Stimulated activated CD8-positive, alpha-beta memory T cell treated with anti-CD3 and anti-CD28 coated beads, Interleukin-2, amount 100 ng/mL, for 48 hours (primary cell): ENCODE results near the gene NCDN.
"Not testable (repeated sequence)": the region's sequence is repeated elsewhere in the genome, so short reads cannot be mapped to it uniquely, and the experiment has no call there.

ENCODE experiments used
- DNase-seq, 2 donors: peaks; one replicate each; pipeline ENCODE4 v3.0.0-alpha.2; 2020; ENCODE audit warnings: low read depth in 2 of 2

NCDN gene

DNA sequence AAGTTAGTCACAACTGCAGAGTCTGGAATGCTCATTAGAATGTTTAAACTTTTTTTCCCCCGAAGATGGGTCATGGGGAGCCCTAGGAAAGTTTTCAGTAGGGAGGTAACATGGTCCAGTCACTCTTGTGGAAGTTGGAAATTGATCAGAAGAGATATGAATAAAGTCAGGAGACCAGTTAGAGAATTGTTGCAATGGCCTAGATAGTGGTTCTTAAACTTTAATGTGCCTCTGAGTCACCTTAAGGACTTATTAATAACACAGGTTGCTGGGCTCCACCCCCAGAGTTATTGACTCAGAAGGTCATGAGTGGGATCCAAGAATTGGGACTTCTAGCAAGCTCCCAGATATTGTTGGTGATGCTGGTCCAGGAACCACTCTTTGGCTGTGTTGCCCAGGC, 12.3 kb downstream of the NCDN start:
- no peak for DNase-seq

DNA sequence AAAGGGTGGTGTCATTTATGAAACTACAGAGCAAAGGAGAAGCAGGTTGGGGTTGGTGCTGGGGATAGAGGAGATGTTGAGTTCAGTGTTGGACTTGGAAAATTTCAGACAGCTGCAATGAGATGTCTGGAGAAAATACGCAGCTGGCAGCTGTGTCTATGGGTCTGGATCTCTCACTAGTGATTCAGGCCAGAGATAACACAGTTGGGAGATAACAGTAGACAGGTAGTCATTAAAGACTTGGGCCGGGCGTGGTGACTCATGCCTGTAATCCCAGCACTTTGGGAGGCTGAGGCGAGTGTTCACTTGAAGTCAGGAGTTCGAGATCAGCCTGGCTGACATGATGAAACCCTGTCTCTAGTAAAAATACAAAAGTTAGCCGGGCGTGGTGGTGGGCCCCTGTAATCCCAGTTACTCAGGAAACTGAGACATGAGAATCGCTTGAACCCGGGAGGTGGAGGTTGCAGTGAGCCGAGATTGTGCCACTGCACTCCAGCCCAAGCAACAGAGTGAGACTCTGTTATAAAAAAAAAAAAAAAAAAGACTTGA, 13.1 kb downstream of the NCDN start:
- no peak for DNase-seq

DNA sequence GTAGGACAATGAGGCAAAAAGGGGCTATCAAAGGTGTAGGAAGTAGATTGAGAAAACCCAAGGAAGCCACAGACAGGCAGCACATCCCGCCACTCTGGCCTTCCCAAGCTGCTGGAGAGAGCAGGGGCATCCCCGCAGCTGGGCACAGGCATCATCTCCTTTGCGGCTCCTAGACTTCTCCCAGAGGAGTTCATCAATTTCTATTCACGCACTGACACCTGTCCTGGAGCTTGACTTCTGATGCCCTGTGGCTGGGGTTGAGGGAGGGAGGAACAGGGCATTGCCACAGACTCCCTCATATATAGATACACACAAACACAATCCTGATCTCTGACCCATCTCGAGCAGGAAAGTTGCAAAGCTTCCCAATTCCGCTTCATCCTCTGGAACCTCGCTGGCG, 13.7 kb downstream of the NCDN start:
- no peak for DNase-seq

DNA sequence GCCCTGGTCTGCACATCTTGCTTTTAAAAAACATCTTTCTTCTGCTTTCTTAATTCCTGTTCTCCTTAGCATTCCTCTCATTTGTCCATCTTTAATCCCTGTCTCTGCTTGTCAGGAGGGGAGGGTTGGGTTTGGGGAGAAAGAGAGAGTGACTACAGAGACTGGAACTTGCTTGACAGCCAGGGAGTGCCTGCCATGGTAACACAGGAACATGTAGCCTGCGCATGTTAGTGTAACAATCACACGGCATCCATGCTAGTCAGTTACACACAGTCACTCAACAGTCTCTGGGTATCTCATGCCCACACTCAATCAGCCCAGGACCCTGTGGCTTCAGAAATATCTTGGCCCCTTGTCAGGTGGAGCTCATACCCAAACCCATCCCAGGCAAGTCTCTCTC, 14.7 kb downstream of the NCDN start:
- DNase-seq: no peak

DNA sequence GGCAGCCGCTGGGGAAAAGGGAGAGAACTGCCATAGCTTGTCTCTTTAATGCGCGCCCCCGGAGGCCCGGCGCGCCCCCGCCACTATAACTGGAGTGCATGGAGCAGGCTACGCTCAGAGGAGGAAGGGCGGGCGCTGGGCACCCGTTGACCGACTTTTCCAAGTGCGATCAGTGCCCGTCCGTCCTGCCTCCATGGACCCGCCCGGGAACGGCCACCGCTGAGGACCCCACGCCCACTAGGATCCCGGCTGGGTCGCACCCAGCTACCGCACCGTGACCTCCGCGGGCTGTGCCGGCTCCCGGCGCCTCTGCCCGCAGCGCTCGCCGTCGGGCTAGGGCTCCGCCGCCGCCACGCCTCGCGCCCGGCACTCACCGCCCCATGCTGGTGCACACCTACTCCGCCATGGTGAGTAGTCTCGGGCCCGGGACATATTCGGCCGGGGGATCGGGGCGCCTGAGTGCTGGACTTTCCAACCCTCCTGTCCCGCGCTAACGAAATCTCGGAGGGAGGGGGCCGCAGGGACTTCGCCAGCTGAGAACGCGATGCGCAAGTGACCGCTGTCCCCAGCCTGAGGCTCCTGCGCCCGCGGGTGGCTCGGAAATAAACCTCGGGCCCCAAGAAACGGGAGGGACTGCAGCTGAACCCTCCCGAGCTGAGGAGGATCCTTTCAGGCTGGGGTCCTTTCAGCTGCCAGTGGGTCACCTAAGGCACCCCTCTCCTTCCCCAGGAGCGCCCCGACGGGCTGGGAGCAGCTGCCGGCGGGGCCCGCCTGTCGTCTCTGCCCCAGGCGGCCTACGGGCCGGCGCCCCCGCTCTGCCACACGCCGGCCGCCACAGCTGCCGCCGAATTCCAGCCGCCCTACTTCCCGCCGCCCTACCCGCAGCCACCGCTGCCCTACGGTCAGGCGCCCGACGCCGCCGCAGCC, 15.9 kb downstream of the NCDN start, which contains the start of gene TFAP2E:
TFAP2E (plus strand) TSS at position 117 of the 927 bp plus-strand sequence; CDS start at position 381, 264 bp downstream.
- no peak for DNase-seq

DNA sequence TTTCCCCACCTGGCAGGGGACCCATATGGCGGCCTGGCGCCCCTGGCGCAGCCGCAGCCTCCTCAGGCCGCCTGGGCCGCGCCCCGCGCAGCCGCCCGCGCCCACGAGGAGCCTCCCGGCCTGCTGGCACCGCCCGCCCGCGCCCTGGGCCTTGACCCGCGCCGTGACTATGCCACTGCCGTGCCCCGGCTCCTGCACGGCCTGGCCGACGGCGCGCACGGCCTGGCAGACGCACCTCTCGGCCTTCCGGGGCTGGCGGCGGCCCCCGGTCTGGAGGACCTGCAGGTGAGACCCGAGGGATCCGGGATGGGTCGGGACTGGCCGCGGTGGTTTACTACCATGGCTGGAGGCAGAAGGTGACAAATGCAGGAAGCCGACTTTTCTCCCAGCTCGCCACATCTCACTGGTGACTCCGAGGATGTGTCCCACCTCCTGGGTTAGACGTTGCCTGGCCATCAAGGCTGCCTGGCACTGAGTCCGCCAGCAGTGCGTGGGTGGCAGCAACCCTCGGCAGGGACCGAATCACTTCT, 16.6 kb downstream of the NCDN start:
- DNase-seq: no peak

DNA sequence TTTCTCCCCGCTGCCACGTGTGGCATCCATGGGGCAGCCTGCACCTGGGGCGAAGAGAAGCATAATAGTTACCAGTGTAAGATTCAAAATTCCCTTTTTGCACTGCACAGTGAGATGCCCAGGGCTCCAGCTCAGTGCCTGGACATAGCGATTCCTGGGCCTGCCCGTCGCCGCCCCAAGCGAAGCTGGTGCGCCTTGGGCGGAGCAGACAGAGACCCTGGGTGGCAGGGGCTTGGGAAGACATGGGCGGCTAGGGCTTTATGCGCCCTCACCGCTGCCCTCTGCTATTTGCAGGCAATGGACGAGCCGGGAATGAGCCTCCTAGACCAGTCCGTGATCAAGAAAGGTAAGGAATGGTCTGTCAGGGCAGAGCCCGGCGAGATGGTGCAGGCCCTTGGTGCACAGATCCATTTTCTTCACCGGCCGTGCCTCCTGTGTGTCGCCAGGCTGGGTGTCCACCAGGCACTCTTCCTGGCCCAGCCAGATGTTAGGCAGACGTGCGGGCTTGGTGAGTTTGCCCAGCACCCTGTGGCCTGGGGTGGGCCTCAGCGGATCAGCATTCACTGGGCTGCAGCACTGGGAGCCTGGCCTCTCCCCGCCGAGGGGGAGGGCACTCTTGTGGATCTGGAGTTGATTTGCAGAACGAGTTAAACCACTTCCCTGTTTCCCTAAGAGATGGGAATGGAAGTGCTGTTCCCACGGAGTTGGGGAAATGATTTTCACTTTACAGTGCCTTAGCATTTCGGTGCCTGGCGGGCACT, 17.2 kb downstream of the NCDN start:
- DNase-seq: no peak

DNA sequence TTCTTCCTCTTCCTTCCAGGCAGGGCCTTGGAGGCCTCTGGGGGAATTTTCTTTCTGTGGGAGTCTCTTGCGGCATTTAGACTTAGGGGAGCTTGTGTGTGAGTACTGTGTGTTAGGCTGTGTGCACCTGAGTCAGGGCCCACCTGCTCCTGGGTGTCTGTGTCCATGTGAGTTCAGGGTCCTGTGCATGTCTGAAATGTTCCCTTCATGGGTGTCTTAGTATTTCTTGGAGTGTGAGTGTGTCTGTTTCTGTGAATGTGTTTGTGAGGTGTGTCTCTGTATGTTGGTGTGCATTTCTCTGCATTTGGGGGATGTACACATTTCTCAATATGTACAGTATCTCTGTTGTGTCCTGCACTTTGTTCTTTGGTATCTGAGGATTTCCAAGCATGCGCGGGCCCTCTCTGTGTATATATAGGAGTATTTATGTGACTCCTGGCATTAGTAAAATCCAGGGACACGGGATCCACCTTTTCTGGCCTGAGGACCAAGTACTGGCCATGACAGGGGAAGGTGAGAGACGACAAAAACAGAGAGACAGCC, 17.9 kb downstream of the NCDN start:
- no peak for DNase-seq

DNA sequence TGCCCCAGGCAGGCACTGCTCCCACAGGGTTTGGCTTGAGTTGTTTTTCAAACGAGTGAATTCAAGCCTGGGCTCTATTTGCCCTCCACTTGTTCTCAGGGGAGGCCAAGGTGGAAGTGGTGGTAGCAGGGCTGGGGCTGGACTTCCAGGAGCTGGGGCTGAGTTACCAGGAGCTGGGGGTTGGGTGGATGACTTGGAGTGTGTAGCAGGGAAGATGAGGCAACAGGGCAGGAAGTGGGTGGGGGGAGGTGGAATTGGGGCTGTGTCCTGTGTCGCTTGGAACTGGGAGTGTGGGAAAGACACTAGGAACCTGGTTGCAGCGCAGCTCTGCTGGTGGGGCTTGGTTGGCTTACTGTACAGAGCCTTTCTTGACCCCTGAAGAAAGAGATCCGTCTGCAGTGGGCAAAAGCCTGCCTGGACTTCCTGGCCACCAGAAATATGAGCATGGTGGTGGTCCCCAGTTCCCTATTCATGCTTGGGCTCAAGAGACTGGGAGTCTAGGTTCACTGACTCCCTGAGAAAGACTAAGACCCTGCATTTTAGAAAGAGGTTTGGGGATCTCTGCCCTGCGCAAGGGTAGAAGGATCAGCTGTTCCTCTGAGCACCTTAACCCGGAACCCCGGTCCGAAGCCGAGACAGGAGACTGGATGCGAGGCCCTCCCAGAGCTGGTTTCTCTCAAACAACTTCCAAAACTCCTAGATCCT, 18.6 kb downstream of the NCDN start:
- DNase-seq: no peak

DNA sequence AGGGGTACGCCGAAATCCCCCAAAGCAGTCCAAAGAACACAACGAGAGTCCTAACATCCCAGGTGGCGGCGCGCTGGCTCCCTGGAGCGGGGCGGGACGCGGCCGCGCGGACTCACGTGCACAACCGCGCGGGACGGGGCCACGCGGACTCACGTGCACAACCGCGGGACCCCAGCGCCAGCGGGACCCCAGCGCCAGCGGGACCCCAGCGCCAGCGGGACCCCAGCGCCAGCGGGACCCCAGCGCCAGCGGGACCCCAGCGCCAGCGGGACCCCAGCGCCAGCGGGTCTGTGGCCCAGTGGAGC, 19.1 kb downstream of the NCDN start:
- not testable (repeated sequence) for DNase-seq

DNA sequence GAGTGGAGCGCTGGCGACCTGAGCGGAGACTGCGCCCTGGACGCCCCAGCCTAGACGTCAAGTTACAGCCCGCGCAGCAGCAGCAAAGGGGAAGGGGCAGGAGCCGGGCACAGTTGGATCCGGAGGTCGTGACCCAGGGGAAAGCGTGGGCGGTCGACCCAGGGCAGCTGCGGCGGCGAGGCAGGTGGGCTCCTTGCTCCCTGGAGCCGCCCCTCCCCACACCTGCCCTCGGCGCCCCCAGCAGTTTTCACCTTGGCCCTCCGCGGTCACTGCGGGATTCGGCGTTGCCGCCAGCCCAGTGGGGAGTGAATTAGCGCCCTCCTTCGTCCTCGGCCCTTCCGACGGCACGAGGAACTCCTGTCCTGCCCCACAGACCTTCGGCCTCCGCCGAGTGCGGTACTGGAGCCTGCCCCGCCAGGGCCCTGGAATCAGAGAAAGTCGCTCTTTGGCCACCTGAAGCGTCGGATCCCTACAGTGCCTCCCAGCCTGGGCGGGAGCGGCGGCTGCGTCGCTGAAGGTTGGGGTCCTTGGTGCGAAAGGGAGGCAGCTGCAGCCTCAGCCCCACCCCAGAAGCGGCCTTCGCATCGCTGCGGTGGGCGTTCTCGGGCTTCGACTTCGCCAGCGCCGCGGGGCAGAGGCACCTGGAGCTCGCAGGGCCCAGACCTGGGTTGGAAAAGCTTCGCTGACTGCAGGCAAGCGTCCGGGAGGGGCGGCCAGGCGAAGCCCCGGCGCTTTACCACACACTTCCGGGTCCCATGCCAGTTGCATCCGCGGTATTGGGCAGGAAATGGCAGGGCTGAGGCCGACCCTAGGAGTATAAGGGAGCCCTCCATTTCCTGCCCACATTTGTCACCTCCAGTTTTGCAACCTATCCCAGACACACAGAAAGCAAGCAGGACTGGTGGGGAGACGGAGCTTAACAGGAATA, 19.7 kb downstream of the NCDN start:
- DNase-seq: peak; percentile 45 to 49

DNA sequence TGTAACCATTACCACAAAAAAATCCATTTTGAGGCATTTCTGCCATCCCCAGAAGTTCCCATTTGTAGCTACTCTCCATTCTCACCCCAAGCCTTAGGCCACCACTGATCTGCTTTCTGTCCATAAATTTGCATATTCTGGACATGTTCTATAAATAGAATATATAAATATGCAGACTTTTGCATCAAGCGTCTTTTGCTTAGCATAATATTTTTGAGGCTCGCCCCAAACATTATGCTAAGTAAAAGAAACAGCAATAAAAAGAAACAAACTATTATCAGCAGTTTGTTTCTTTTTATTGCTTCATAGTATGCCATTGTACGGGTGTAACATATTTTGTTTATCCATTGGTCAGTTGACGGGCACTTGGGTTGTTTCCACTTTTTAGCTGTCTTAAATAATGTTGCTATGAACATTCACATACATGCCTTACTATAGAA, 23.4 kb downstream of the NCDN start:
- DNase-seq: no peak

DNA sequence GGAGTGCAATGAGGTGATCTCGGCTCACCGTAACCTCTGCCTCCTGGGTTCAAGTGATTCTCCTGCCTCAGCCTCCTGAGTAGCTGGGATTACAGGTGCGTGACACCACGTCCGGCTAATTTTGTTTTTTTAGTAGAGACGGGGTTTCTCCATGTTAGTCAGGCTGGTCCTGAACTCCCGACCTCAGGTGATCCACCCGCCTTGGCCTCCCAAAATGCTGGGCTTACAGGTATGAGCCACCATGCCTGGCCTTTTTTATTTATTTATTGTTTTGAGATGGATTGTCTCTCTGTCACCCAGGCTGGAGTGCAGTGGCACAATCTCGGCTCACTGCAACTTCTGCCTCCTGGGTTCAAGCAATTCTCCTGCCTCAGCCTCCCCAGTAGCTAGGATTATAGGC, 24.0 kb downstream of the NCDN start:
- DNase-seq: not testable (repeated sequence)

DNA sequence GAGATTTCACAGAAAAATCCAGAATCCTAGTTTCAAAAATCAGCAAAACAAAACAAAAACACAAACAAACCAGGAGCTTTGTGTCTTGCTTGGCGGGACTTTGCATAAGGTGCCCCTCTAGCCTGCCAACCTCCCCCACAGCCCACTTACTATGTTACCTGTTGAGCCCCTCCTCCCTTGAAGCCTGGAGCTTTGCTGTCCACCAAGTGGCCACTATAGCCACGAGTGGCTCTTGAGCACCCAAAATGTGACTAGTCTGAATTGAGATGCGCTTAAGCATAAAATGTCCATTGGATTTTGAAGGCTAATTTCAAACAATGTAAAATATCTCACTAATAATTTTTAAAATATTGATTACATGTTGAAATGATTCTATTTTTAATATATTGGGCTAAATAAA, 27.7 kb downstream of the NCDN start:
- no peak for DNase-seq

DNA sequence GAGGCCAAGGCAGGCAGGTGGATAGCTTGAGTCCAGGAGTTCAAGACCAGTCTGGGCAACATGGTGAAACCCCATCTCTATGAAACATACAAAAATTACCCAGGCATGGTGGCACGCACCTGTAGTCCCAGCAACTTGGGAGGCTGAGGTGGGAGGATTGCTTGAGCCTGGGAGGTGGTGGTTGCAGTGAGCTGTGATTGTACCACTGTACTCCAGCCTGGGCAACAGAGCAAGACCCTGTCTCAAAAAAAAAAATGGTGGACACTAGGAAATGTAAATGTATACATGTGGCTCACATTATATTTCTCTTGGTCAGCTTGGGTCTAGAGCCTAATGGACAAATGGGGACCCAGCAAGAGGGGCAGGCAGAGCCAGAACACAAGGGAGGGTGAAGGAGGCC, 28.2 kb downstream of the NCDN start:
- DNase-seq: not testable (repeated sequence)

DNA sequence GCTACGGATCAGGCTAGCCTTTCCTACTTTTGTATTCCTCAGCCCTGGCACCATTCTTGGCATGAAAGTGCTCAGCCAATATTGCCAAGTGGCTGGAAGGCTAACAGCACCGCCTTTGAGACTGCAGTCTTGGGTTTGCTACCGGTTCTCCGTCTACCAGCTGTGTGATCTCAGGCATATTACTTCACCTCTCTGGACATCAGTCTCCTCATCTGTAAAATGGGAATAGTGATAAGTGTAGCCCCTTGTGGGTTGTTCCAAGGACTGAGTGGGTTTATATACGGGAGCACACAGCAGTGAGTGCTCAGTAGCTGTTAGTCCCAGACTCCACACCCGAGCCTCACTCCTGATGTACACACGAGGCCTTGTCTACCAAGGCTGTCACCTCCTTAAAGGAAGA, 29.2 kb downstream of the NCDN start:
- DNase-seq: no peak

DNA sequence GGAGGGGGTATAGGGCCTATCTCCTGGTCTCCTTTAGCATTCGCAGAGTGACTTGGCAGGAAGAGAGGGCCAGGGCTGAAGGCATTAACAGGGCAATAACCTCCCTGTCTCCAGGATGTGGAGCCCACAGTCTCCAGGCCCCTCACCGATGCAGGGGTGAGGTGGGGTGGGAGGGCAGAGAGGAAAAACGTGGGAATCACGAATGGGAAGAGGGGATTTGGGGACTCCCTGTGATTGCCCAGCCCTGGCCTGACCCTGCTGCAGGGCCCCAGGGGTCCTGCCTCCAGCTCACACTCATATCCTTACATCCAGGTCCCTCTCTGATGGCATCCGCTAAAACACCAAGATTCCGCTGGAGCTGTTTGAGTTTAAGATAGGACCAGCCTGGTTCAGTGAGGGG, 30.1 kb downstream of the NCDN start:
- no peak for DNase-seq

DNA sequence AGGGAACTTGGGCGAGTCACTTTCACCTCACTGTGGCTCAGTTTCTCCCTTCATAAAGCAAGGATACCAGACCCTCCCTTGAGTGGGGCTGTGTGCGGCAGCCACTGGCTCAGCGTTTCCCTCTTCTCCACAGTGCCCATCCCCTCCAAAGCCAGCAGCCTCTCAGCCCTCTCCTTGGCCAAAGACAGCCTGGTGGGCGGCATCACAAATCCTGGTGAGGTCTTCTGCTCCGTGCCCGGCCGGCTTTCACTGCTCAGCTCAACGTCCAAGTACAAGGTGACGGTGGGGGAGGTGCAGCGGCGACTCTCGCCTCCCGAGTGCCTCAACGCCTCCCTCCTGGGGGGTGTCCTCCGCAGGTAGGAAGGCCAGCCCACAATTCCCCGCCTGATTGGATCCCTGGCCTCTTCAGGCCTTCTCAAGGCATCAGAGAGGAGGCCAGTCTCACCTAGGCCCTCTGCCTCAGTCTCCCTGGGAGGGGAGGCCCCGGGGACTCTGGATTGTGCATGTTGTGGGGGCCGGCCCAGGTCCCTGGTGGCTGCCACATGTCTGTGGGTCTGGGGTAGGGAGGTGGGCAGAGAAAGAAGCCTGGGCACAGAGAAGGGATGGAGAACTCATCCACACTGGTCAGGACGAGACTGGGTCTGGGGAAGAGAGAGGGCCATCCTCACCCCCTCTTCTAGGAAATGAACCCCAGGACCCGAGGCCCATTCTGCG, 30.8 kb downstream of the NCDN start:
- DNase-seq: no peak

DNA sequence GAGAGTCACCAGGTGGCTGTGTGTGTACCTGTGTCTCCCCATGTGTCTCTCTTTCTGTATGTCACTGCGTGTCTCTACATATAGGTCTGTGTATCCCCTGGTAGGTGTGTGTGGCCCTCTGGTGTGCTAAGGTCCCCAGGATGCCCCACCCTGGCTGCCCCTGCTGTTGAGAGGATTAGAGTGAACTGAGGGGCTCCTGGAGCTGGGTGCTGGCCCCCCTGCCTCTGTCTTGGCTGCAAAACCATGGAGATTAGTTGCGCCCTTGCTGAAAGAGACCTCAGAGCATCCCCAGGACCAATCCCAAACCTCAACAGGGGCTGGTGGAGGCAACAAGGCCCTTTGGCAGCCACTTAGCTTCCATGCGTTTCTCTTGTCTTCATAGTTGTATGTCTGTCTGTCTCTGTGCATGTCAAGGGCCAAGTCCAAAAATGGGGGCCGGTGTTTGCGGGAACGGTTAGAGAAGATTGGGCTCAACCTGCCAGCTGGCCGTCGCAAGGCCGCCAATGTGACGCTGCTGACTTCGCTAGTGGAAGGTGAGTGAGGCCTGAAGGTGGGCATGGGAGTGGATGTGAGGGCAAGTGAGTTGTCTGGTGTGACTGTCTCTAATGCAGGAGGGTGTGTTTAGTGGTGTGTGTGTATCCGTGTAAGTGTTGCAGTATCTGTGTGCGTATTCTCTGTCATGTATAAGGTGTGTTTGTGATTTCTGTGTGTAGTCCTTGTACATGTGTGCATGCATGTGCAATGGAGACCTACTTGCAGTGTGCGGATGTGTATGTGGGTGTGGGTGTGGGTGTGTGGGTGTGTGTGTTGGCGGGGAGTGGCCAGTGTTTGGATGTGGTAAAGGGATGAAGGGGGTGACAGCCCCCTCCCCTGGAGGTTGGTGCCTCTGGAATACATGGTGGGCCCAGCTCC, 32.2 kb downstream of the NCDN start:
- DNase-seq: no peak
